PC-3 (cell line): ENCODE results near the gene PREB. TPM values are rescaled to one million over a fixed set of nuclear protein-coding genes. Genes with fewer than 3 reads are reported as not detected.

Experiments
- ATAC-seq: fragments of 200-7000 bp; cut with Tn5 transposase; 2 replicates; pipeline ENCODE4 v1.9.1; 2020; ENCODE audit warnings: mild to moderate bottlenecking, moderate library complexity
- BruUV-seq: library from RNA; stranded (reverse); fragments of 400-500 nt; replicated peaks from 2 replicates; lab custom pipeline; 2021; lab: Mats Ljungman, UMichigan
- CTCF ChIA-PET: fragments of 300-600 bp; sonication (Branson Sonifier 250); formaldehyde crosslinking; loops from one replicate; lab custom pipeline; 2022; ENCODE audit warnings: antibody characterized with exemption; lab: Charles Lee
- POLR2A ChIA-PET: fragments of 300-600 bp; sonication (Branson Sonifier 250); formaldehyde crosslinking; loops from one replicate; lab custom pipeline; 2022; ENCODE audit warnings: antibody characterized with exemption; ENCODE audit not compliant: unreplicated experiment; lab: Charles Lee
- DNase-seq: peaks from one replicate; pipeline ENCODE4 v3.0.0-alpha.2; 2015
- H2AFZ ChIP-seq: fragments of 300-600 bp; sonication (generic); 2 replicates; pipeline ENCODE4 v1.6.0; 2016; ENCODE audit warnings: antibody characterized with exemption, low read length
- H3F3A ChIP-seq: fragments of 300-600 bp; sonication (generic); one replicate; pipeline ENCODE4 v1.6.0; 2017; ENCODE audit warnings: antibody characterized with exemption, low read length, control low read depth, mild to moderate bottlenecking; ENCODE audit not compliant: unreplicated experiment
- H3K27ac ChIP-seq: fragments of 300-600 bp; sonication (generic); 2 replicates; pipeline ENCODE4 v1.5.1; 2016; ENCODE audit warnings: mild to moderate bottlenecking, low read length
- H3K27me3 ChIP-seq: fragments of 300-600 bp; sonication (generic); 2 replicates; pipeline ENCODE4 v1.6.1; 2016; ENCODE audit warnings: low read length, mixed read lengths
- H3K36me3 ChIP-seq: fragments of 300-600 bp; sonication (generic); 2 replicates; pipeline ENCODE4 v1.6.1; 2016; ENCODE audit warnings: low read depth, mixed run types, low read length, mixed read lengths
- H3K4me1 ChIP-seq: fragments of 300-600 bp; sonication (generic); 2 replicates; pipeline ENCODE4 v1.5.1; 2016; ENCODE audit warnings: low read length; ENCODE audit not compliant: insufficient read depth
- H3K4me2 ChIP-seq: fragments of 300-600 bp; sonication (generic); 2 replicates; pipeline ENCODE4 v1.6.0; 2016; ENCODE audit warnings: low read length
- H3K4me3 ChIP-seq: fragments of 300-600 bp; sonication (generic); 2 replicates; pipeline ENCODE4 v1.5.1; 2016; ENCODE audit warnings: mild to moderate bottlenecking, low read length, mixed read lengths
- H3K79me2 ChIP-seq: fragments of 300-600 bp; sonication (generic); 2 replicates; pipeline ENCODE4 v1.6.1; 2017; ENCODE audit warnings: low read length, mixed read lengths
- H3K9ac ChIP-seq: fragments of 300-600 bp; sonication (generic); 2 replicates; pipeline ENCODE4 v1.6.0; 2016; ENCODE audit warnings: mild to moderate bottlenecking, low read length
- H3K9me2 ChIP-seq: fragments of 300-600 bp; sonication (generic); replicated peaks from 2 replicates; pipeline ENCODE4 v1.6.1; 2016; ENCODE audit warnings: mixed run types, low read length, mixed read lengths
- H3K9me3 ChIP-seq: fragments of 300-600 bp; sonication (generic); 2 replicates; pipeline ENCODE4 v1.6.1; 2016; ENCODE audit warnings: low read length, mixed read lengths
- H4K20me1 ChIP-seq: fragments of 300-600 bp; sonication (generic); 2 replicates; pipeline ENCODE4 v1.6.1; 2016; ENCODE audit warnings: low read length, mixed read lengths
- CTCF ChIP-seq: fragments of 300-600 bp; sonication (generic); conservative IDR thresholded peaks from 2 replicates; pipeline ENCODE4 v1.5.1; 2017; ENCODE audit warnings: antibody characterized with exemption, low read depth, mild to moderate bottlenecking, low read length
- EZH2 ChIP-seq: fragments of 300-600 bp; sonication (generic); IDR thresholded peaks from one replicate; pipeline ENCODE4 v1.6.1; 2017; ENCODE audit warnings: antibody characterized with exemption, mild to moderate bottlenecking, low read length; ENCODE audit not compliant: unreplicated experiment
- EZH2phosphoT487 ChIP-seq: fragments of 300-600 bp; sonication (generic); IDR thresholded peaks from 2 replicates; pipeline ENCODE4 v1.6.1; 2018; ENCODE audit warnings: mild to moderate bottlenecking, antibody characterized with exemption, low read length, borderline replicate concordance
- intact Hi-C: fragments of 100-400 bp; cut with micrococcal nuclease; formaldehyde crosslinking; loops from 2 replicates; pipeline ENCODE4 v1.9.0; 2023
- total RNA-seq: library from RNA; depleted of rRNA; stranded (reverse); fragments of >200 nt; gene quantifications from 2 replicates; pipeline ENCODE4 v1.2.3, GENCODE V29; 2014

The PREB gene
- total RNA-seq, 1 experiment from 2014 or later: 85.6 TPM

GRCh38 chr2:27089111-27089954, 45.1 kb downstream of the PREB start:
- no peak overlapping the region for H3K4me3 ChIP-seq
- no peak for TF ChIP-seq EZH2
- TF ChIP-seq EZH2phosphoT487: no peak
- TF ChIP-seq CTCF: no peak
- peaks cover 14% of the 10 kb centered on the region; the same call in 1 of the 2 replicates for H3K4me1 ChIP-seq
- no peak overlapping the region for H3K4me2 ChIP-seq
- no peaks in the 10 kb centered on the region for H3K36me3 ChIP-seq
- ATAC-seq (no peak), DNase-seq (no peak)
- H3K27me3 ChIP-seq: no peaks in the 10 kb centered on the region
- H3K9me3 ChIP-seq: no peaks in the 10 kb centered on the region
- ChIA-PET CTCF (interaction anchor here (0.7 kb wide), 1 partner anchor 167 kb away, joined by 3 read pairs; no protein-coding TSS in a partner anchor), POLR2A (no interaction called here)
- no peak overlapping the region for H3K9ac ChIP-seq
- no peaks in the 10 kb centered on the region for H3K9me2 ChIP-seq
- intact Hi-C loops: no loop called here
- no TSS peak for BruUV-seq
- no peak overlapping the region for H3K27ac ChIP-seq
- no peak overlapping the region for H2AFZ ChIP-seq
- no peaks in the 10 kb centered on the region for H3F3A ChIP-seq
- no peaks in the 10 kb centered on the region for H3K79me2 ChIP-seq
- no peaks in the 10 kb centered on the region for H4K20me1 ChIP-seq

GRCh38 chr2:27088634-27089033, 45.8 kb downstream of the PREB start:
- no peaks in the 10 kb centered on the region for H3K27me3 ChIP-seq
- no peak overlapping the region for H3K9ac ChIP-seq
- no peak overlapping the region for H3K4me3 ChIP-seq
- no peaks in the 10 kb centered on the region for H3F3A ChIP-seq
- no peak overlapping the region for H3K4me2 ChIP-seq
- ChIA-PET POLR2A (no interaction called here), CTCF (no interaction called here)
- H4K20me1 ChIP-seq: no peaks in the 10 kb centered on the region
- DNase-seq: no peak
- H3K27ac ChIP-seq: no peak overlapping the region
- H3K4me1 ChIP-seq: peaks cover 14% of the 10 kb centered on the region; the same call in 1 of the 2 replicates
- TF ChIP-seq EZH2 (no peak), EZH2phosphoT487 (no peak), CTCF (no peak)
- no peaks in the 10 kb centered on the region for H3K9me3 ChIP-seq
- H3K9me2 ChIP-seq: no peaks in the 10 kb centered on the region
- intact Hi-C loops: no loop called here
- no peak overlapping the region for H2AFZ ChIP-seq
- H3K36me3 ChIP-seq: no peaks in the 10 kb centered on the region
- BruUV-seq: no TSS peak
- ATAC-seq: no peak
- no peaks in the 10 kb centered on the region for H3K79me2 ChIP-seq
